ENCODE results near the gene ISOC2.
"Not testable (repeated sequence)": the region's sequence is repeated elsewhere in the genome, so short reads cannot be mapped to it uniquely, and the experiment has no call there.

The ISOC2 gene

GRCh38 chr19:55410168-55410567 is 51.3 kb downstream of the ISOC2 start:
- Histone ChIP-seq H3K4me1 (ENCODE audit: insufficient read depth, low read length, severe bottlenecking) (peaks cover 23% of the 10 kb centered on the region), H2AFZ (ENCODE audit: low read length) (no peak overlapping the region), H3K27ac (ENCODE audit: low read depth, low read length, poor library complexity, severe bottlenecking) (no peak overlapping the region), H3K9me3 (ENCODE audit: low read length) (no peaks in the 10 kb centered on the region), H3K36me3 (ENCODE audit: insufficient read depth, low read length) (peaks cover 26% of the 10 kb centered on the region), H3F3A (ENCODE audit: insufficient read depth, low read length) (no peaks in the 10 kb centered on the region), H3K79me2 (ENCODE audit: insufficient read depth, low read length) (peaks cover 19% of the 10 kb centered on the region), H4K20me1 (ENCODE audit: insufficient read depth, low read length) (no peaks in the 10 kb centered on the region), H3K27me3 (ENCODE audit: insufficient read depth, low read length) (no peaks in the 10 kb centered on the region), H3K9me2 (ENCODE audit: low read depth, low read length) (no peaks in the 10 kb centered on the region), H3K4me3 (ENCODE audit: low read depth, low read length, poor library complexity, severe bottlenecking) (no peak overlapping the region), H3K9ac (ENCODE audit: low read length) (no peak overlapping the region), H3K4me2 (ENCODE audit: low read length) (no peak overlapping the region)
- no peak for TF ChIP-seq EZH2 (IDR thresholded peaks at IDR 0.05; ENCODE audit: borderline replicate concordance, low read length)
- TF ChIP-seq CTCF (IDR thresholded peaks at IDR 0.05; ENCODE audit: low read length), result no peak

GRCh38 chr19:55409179-55409578 is 52.3 kb downstream of the ISOC2 start:
- H3K4me3 ChIP-seq (ENCODE audit: low read depth, low read length, poor library complexity, severe bottlenecking); H3K9me3 ChIP-seq (ENCODE audit: low read length); H3K27ac ChIP-seq (ENCODE audit: low read depth, low read length, poor library complexity, severe bottlenecking); H3K4me2 ChIP-seq (ENCODE audit: low read length); H4K20me1 ChIP-seq (ENCODE audit: insufficient read depth, low read length); H3K9ac ChIP-seq (ENCODE audit: low read length); H2AFZ ChIP-seq (ENCODE audit: low read length); H3F3A ChIP-seq (ENCODE audit: insufficient read depth, low read length); H3K27me3 ChIP-seq (ENCODE audit: insufficient read depth, low read length); H3K9me2 ChIP-seq (ENCODE audit: low read depth, low read length): not testable (repeated sequence)
- Histone ChIP-seq H3K4me1 (ENCODE audit: insufficient read depth, low read length, severe bottlenecking) (peaks cover 26% of the 10 kb centered on the region), H3K79me2 (ENCODE audit: insufficient read depth, low read length) (peaks cover 19% of the 10 kb centered on the region), H3K36me3 (ENCODE audit: insufficient read depth, low read length) (peaks cover 33% of the 10 kb centered on the region)

- no peak for TF ChIP-seq EZH2 (IDR thresholded peaks at IDR 0.05; ENCODE audit: borderline replicate concordance, low read length)
- Histone ChIP-seq H3K27me3 (ENCODE audit: insufficient read depth, low read length) (no peaks in the 10 kb centered on the region), H3K9me2 (ENCODE audit: low read depth, low read length) (no peaks in the 10 kb centered on the region), H2AFZ (ENCODE audit: low read length) (no peak overlapping the region), H3K79me2 (ENCODE audit: insufficient read depth, low read length) (peaks cover 19% of the 10 kb centered on the region), H3F3A (ENCODE audit: insufficient read depth, low read length) (no peaks in the 10 kb centered on the region), H3K4me1 (ENCODE audit: insufficient read depth, low read length, severe bottlenecking) (peaks cover 26% of the 10 kb centered on the region), H3K9me3 (ENCODE audit: low read length) (no peaks in the 10 kb centered on the region), H3K27ac (ENCODE audit: low read depth, low read length, poor library complexity, severe bottlenecking) (peak overlapping the region; percentile 96), H3K4me2 (ENCODE audit: low read length) (peak overlapping the region; percentile 68), H3K4me3 (ENCODE audit: low read depth, low read length, poor library complexity, severe bottlenecking) (peak overlapping the region; percentile 42), H3K9ac (ENCODE audit: low read length) (peak overlapping the region; percentile 51; the same call in 1 of the 2 replicates), H4K20me1 (ENCODE audit: insufficient read depth, low read length) (no peaks in the 10 kb centered on the region), H3K36me3 (ENCODE audit: insufficient read depth, low read length) (peaks cover 38% of the 10 kb centered on the region)
Measured at GRCh38 chr19:55408533-55408872, 52.9 kb downstream of the ISOC2 start.

GRCh38 chr19:55407800-55408532 is 53.5 kb downstream of the ISOC2 start:
- no peaks in the 10 kb centered on the region for H4K20me1 ChIP-seq (ENCODE audit: insufficient read depth, low read length)

GRCh38 chr19:55407550-55407799 is 54.0 kb downstream of the ISOC2 start, which contains the start of gene UBE2S:
Gene UBE2S, minus strand, starts transcription at chr19:55407788. Its CDS starts 199 bp downstream, at chr19:55407589.
- not testable (repeated sequence) for H3K27me3 ChIP-seq (ENCODE audit: insufficient read depth, low read length); H3K9me3 ChIP-seq (ENCODE audit: low read length); H2AFZ ChIP-seq (ENCODE audit: low read length); H4K20me1 ChIP-seq (ENCODE audit: insufficient read depth, low read length); H3F3A ChIP-seq (ENCODE audit: insufficient read depth, low read length); H3K9me2 ChIP-seq (ENCODE audit: low read depth, low read length)
- Histone ChIP-seq H3K27ac (ENCODE audit: low read depth, low read length, poor library complexity, severe bottlenecking) (peak within 1 kb of the TSS; percentile 96), H3K4me3 (ENCODE audit: low read depth, low read length, poor library complexity, severe bottlenecking) (peak within 1 kb of the TSS; percentile 97), H3K36me3 (ENCODE audit: insufficient read depth, low read length) (peaks cover 49% of the 10 kb centered on the region), H3K9ac (ENCODE audit: low read length) (peak within 1 kb of the TSS; percentile 99), H3K79me2 (ENCODE audit: insufficient read depth, low read length) (peaks cover 19% of the 10 kb centered on the region), H3K4me1 (ENCODE audit: insufficient read depth, low read length, severe bottlenecking) (peaks cover 26% of the 10 kb centered on the region), H3K4me2 (ENCODE audit: low read length) (peak within 1 kb of the TSS; percentile 93)

More at GRCh38 chr19:55407800-55408532, 53.5 kb downstream of the ISOC2 start:
- no peaks in the 10 kb centered on the region for H3K9me2 ChIP-seq (ENCODE audit: low read depth, low read length)
- H3K4me1 ChIP-seq (ENCODE audit: insufficient read depth, low read length, severe bottlenecking), result peaks cover 26% of the 10 kb centered on the region
- H3K4me3 ChIP-seq (ENCODE audit: low read depth, low read length, poor library complexity, severe bottlenecking), result peak overlapping the region; percentile 97
- H3K4me2 ChIP-seq (ENCODE audit: low read length), result peak overlapping the region; percentile 93
- peak overlapping the region; percentile 96 for H3K27ac ChIP-seq (ENCODE audit: low read depth, low read length, poor library complexity, severe bottlenecking)
- H3K9ac ChIP-seq (ENCODE audit: low read length), result peak overlapping the region; percentile 99
- H2AFZ ChIP-seq (ENCODE audit: low read length), result no peak overlapping the region
- H3F3A ChIP-seq (ENCODE audit: insufficient read depth, low read length), result no peaks in the 10 kb centered on the region
- TF ChIP-seq CTCF (IDR thresholded peaks at IDR 0.05; ENCODE audit: low read length) (no peak), EZH2 (IDR thresholded peaks at IDR 0.05; ENCODE audit: borderline replicate concordance, low read length) (no peak)
- peaks cover 44% of the 10 kb centered on the region for H3K36me3 ChIP-seq (ENCODE audit: insufficient read depth, low read length)
- H3K79me2 ChIP-seq (ENCODE audit: insufficient read depth, low read length), result peaks cover 19% of the 10 kb centered on the region
- H3K9me3 ChIP-seq (ENCODE audit: low read length), result no peaks in the 10 kb centered on the region
- H3K27me3 ChIP-seq (ENCODE audit: insufficient read depth, low read length), result no peaks in the 10 kb centered on the region

Data from OCI-LY1 (cell line).